Testis (tissue), 2 donors: ENCODE data around the gene SVEP1.

Source experiments
- CTCF ChIP-seq, 3 experiments: fragments of 450-650 bp in 2 of 3; fragments of 200-600 bp in 1 of 3; sonication (generic) in 1 of 3; IDR thresholded peaks; one replicate each; pipeline ENCODE4 v1.5.1; 2016 to 2019; ENCODE audit warnings: antibody characterized with exemption in 3 of 3, mild to moderate bottlenecking in 2 of 3, moderate library complexity in 1 of 3
- POLR2A ChIP-seq: fragments of 450-650 bp; IDR thresholded peaks from one replicate; pipeline ENCODE4 v1.6.1; 2017; ENCODE audit warnings: antibody characterized with exemption, mild to moderate bottlenecking, moderate library complexity

- TF ChIP-seq POLR2A (no peak), CTCF (IDR thresholded peaks at IDR 0.05) (no peak)
Measured at GRCh38 chr9:110440172-110440571, 139.4 kb downstream of the SVEP1 start.
